Stimulated activated CD4-positive, alpha-beta T cell treated with anti-CD3 and anti-CD28 coated beads, Interleukin-2, amount 100 ng/mL, for 24 hours (primary cell): ENCODE measurements around the gene CFAP65.

Experiments used
- DNase-seq, 2 donors: peaks; one replicate each; pipeline ENCODE4 v3.0.0-alpha.2; 2020

Gene CFAP65

GRCh38 chr2:219041252-219041651 is at the start of gene CFAP65:
Gene CFAP65 (minus strand): TSS chr2:219041516. CDS start chr2:219039048, 2,468 bp downstream.
- DNase-seq: peak; percentile 39 to 53

- no peak for DNase-seq
Measured at GRCh38 chr2:219090436-219091299, 49.4 kb upstream of the CFAP65 start.

- DNase-seq: no peak
Measured at GRCh38 chr2:219089330-219089729, 48.0 kb upstream of the CFAP65 start.

GRCh38 chr2:219087848-219088247 is 46.5 kb upstream of the CFAP65 start:
- DNase-seq: no peak

- DNase-seq: no peak
Measured at GRCh38 chr2:219087361-219087760, 46.0 kb upstream of the CFAP65 start.

- no peak for DNase-seq
Measured at GRCh38 chr2:219086196-219086595, 44.9 kb upstream of the CFAP65 start.

- DNase-seq: no peak
Measured at GRCh38 chr2:219084791-219085190, 43.5 kb upstream of the CFAP65 start.

GRCh38 chr2:219082332-219082958 is 41.1 kb upstream of the CFAP65 start:
- no peak for DNase-seq

GRCh38 chr2:219081701-219082331 is 40.5 kb upstream of the CFAP65 start:
- no peak for DNase-seq

GRCh38 chr2:219081096-219081495 is 39.8 kb upstream of the CFAP65 start:
- DNase-seq: no peak

- no peak for DNase-seq
Measured at GRCh38 chr2:219079417-219079816, 38.1 kb upstream of the CFAP65 start.

- DNase-seq: no peak
Measured at GRCh38 chr2:219078951-219079350, 37.6 kb upstream of the CFAP65 start.

- no peak for DNase-seq
Measured at GRCh38 chr2:219078126-219078525, 36.8 kb upstream of the CFAP65 start.

- no peak for DNase-seq
Measured at GRCh38 chr2:219076253-219076652, 34.9 kb upstream of the CFAP65 start.

GRCh38 chr2:219073413-219074129 is 32.3 kb upstream of the CFAP65 start:
- peak in 1 of 2 donors; percentile 16 for DNase-seq

GRCh38 chr2:219072741-219073250 is 31.5 kb upstream of the CFAP65 start:
- no peak for DNase-seq

GRCh38 chr2:219071131-219071816 is 30.0 kb upstream of the CFAP65 start:
- DNase-seq: no peak

- no peak for DNase-seq
Measured at GRCh38 chr2:219065484-219065883, 24.2 kb upstream of the CFAP65 start.

GRCh38 chr2:219062081-219062480 is 20.8 kb upstream of the CFAP65 start:
- DNase-seq: no peak

GRCh38 chr2:219060821-219061791 is 19.8 kb upstream of the CFAP65 start, which contains the start of gene IHH:
Gene IHH (minus strand): TSS chr2:219060921. CDS start chr2:219060467, 454 bp downstream.
- DNase-seq: peak in 1 of 2 donors; percentile 21
